Type B pancreatic cell (in vitro differentiated cells): ENCODE data around the gene KCNJ6. TPM values are rescaled to one million over a fixed set of nuclear protein-coding genes. Genes with fewer than 3 reads are reported as not detected.

Experiments
- DNase-seq: peaks from one replicate; pipeline ENCODE4 v3.0.0; 2021; ENCODE audit warnings: mixed read lengths; ENCODE audit not compliant: unreplicated experiment; ENCODE audit errors: extremely low spot score
- H3K27ac Mint-ChIP-seq: 2 replicates; pipeline ENCODE4 v1.8.0; 2021; ENCODE audit warnings: mild to moderate bottlenecking, mixed read lengths
- H3K27me3 Mint-ChIP-seq: 2 replicates; pipeline ENCODE4 v1.8.0; 2021; ENCODE audit warnings: mixed read lengths
- H3K36me3 Mint-ChIP-seq: 2 replicates; pipeline ENCODE4 v1.8.0; 2021; ENCODE audit warnings: mixed read lengths
- H3K4me1 Mint-ChIP-seq: one replicate; pipeline ENCODE4 v1.8.0; 2021; ENCODE audit warnings: mixed read lengths; ENCODE audit not compliant: unreplicated experiment
- H3K4me3 Mint-ChIP-seq: 2 replicates; pipeline ENCODE4 v1.8.0; 2021; ENCODE audit warnings: mild to moderate bottlenecking, mixed read lengths
- H3K9me3 Mint-ChIP-seq: 2 replicates; pipeline ENCODE4 v1.8.0; 2021; ENCODE audit warnings: mixed read lengths
- CTCF ChIP-seq: fragments of 200-600 bp; sonication (generic); conservative IDR thresholded peaks from 2 replicates; pipeline ENCODE4 v1.5.0; 2021; ENCODE audit warnings: antibody characterized with exemption, mild to moderate bottlenecking
- total RNA-seq: library from RNA; stranded (reverse); gene quantifications from 2 replicates; pipeline ENCODE4 v1.2.1, GENCODE V29; 2021; ENCODE audit warnings: low replicate concordance

The KCNJ6 gene
- total RNA-seq, 1 donor from 2014 or later = 2.1 TPM

- no peak for TF ChIP-seq CTCF
- DNase-seq = no peak
- Mint-ChIP-seq H3K27me3 (peaks cover 20% of the 10 kb centered on the region), H3K4me1 (no peaks in the 10 kb centered on the region), H3K4me3 (no peak overlapping the region), H3K27ac (no peak overlapping the region), H3K36me3 (no peaks in the 10 kb centered on the region), H3K9me3 (no peaks in the 10 kb centered on the region)
Observed at GRCh38 chr21:37888659-37889058, 27.6 kb downstream of the KCNJ6 start.

- H3K27ac Mint-ChIP-seq = no peak overlapping the region
- peaks cover 20% of the 10 kb centered on the region for H3K27me3 Mint-ChIP-seq
- H3K4me3 Mint-ChIP-seq = no peak overlapping the region
- H3K9me3 Mint-ChIP-seq = no peaks in the 10 kb centered on the region
- H3K4me1 Mint-ChIP-seq = no peaks in the 10 kb centered on the region
- no peak for DNase-seq
- no peak for TF ChIP-seq CTCF
- no peaks in the 10 kb centered on the region for H3K36me3 Mint-ChIP-seq
Observed at GRCh38 chr21:37886726-37887299, 29.4 kb downstream of the KCNJ6 start.

GRCh38 chr21:37886120-37886519, 30.1 kb downstream of the KCNJ6 start:
- H3K4me3 Mint-ChIP-seq = no peak overlapping the region
- no peaks in the 10 kb centered on the region for H3K4me1 Mint-ChIP-seq
- no peaks in the 10 kb centered on the region for H3K36me3 Mint-ChIP-seq
- H3K27ac Mint-ChIP-seq = no peak overlapping the region
- H3K27me3 Mint-ChIP-seq = peaks cover 24% of the 10 kb centered on the region
- DNase-seq = no peak
- no peak for TF ChIP-seq CTCF
- H3K9me3 Mint-ChIP-seq = no peaks in the 10 kb centered on the region

DNA sequence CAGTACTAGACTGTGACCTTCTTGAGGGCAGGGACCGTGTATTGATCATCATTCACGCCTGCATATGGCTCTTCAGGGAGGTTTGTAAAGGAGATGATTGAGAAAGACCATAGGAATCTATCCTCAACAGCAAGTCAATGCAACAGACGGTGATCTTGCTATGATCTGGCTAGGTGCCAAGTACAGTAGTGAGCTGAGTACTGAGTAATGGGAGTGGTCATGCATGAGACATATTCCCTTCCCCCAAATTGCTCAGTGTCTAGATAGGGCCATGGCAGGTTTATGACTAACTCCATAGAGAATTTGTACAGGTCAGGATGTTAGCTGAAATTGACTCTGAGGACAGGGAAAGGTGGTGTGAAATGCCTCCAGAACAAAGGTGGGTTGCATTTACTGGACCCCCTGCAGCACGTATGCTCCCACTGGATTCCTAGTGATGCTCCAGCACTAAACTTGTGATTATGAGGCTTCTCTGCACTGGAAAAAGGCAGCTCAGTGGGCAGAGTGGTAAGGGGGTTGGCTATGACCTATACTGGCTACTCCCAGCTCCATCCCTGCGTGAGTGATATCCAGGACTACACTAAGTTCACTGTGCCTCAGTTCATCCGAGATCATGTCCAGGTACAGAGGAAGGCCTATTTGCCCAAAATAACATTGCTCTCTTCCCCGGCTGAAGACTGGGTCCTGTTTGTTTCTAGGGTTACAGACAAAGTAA, 37.2 kb downstream of the KCNJ6 start:
- Mint-ChIP-seq H3K27ac (no peak overlapping the region), H3K9me3 (no peaks in the 10 kb centered on the region), H3K36me3 (no peaks in the 10 kb centered on the region), H3K4me1 (no peaks in the 10 kb centered on the region), H3K4me3 (no peak overlapping the region), H3K27me3 (peaks cover 16% of the 10 kb centered on the region)
- no peak for DNase-seq
- TF ChIP-seq CTCF = no peak

GRCh38 chr21:37877888-37878684, 38.2 kb downstream of the KCNJ6 start:
- Mint-ChIP-seq H3K9me3 (no peaks in the 10 kb centered on the region), H3K36me3 (no peaks in the 10 kb centered on the region), H3K27ac (no peak overlapping the region), H3K4me1 (no peaks in the 10 kb centered on the region), H3K27me3 (peaks cover 16% of the 10 kb centered on the region), H3K4me3 (no peak overlapping the region)
- DNase-seq = no peak
- TF ChIP-seq CTCF = no peak
